Tongue (tissue), 2 donors: ENCODE results near the gene EXOC6B. TPM values are rescaled to one million over a fixed set of nuclear protein-coding genes. Genes with fewer than 3 reads are reported as not detected.

Experiments used
- DNase-seq: peaks from one replicate; pipeline ENCODE4 v3.0.0-alpha.2; 2015
- total RNA-seq: library from RNA; depleted of rRNA; stranded (reverse); fragments of >200 nt; gene quantifications from one replicate; pipeline ENCODE4 v1.2.3, GENCODE V29; 2014

The EXOC6B gene
- total RNA-seq, 1 donor from 2014 or later = 55.2 TPM

GRCh38 chr2:72350852-72351251, 475.0 kb downstream of the EXOC6B start:
- peak; percentile 8 for DNase-seq

- no peak for DNase-seq
Observed at GRCh38 chr2:72349016-72349415, 476.8 kb downstream of the EXOC6B start.

DNA sequence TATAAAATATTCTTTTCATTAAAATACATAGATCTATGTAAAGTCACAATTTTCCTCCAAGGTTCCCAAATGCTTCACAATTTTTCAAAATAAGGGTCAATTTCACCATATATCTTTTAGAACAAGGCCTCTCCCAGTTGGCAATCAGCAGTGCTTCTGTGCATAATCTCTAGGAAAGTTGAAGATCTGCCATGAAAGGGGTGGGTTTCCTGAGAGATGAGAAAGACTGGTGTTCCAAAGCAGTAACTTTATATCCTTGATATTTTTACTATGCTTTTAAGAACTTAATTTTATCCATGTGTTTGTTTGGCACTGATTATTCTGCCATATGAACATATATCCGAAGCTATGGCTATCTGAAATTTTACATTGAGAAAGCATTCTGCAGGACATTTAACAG, 478.8 kb downstream of the EXOC6B start:
- DNase-seq = peak; percentile 21

GRCh38 chr2:72341639-72342038, 484.2 kb downstream of the EXOC6B start:
- no peak for DNase-seq

DNA sequence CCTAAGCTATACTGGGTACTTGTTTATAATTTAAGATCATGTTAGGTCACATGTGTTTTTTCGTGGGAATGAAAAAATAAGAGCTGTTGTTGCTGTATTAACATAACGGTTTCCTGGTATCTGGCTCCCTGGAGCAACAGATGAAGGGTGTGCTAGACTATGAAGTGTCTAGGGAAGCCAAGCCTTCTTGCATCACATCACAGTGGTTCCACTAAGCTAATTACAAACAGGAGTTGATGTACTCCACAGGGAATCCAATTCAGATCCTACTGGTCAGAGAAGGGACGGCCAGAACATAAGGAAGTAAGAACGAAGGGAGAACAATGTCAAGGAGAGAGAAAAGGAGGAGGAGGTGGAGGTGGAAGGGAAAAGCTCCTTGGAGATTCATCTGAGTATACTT, 485.2 kb downstream of the EXOC6B start:
- DNase-seq = no peak

- no peak for DNase-seq
Observed at GRCh38 chr2:72338076-72338475, 487.8 kb downstream of the EXOC6B start.

DNA sequence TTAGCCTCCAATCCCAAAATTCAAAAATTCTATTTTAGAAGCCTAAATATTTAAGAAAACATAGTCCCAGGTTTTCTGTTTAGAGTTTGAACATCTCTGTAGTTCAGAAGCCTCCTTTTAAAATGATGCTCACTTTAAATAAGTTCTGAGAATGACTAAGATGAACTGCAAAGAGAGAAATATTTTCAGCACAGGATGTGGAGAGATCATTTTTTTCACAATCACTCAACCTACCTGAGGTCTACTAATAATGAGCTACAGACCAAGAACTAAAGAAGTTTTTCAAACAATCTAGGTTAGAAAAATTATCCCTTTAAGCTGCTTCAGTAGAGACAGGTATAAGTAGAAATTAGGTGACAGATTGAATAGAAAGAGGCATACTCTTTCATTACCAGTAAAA, 493.1 kb downstream of the EXOC6B start:
- DNase-seq = no peak

- no peak for DNase-seq
Observed at GRCh38 chr2:72330652-72331051, 495.2 kb downstream of the EXOC6B start.

GRCh38 chr2:72326759-72327158, 499.1 kb downstream of the EXOC6B start:
- DNase-seq = no peak

GRCh38 chr2:72325592-72326422, 500.0 kb downstream of the EXOC6B start:
- no peak for DNase-seq

DNA sequence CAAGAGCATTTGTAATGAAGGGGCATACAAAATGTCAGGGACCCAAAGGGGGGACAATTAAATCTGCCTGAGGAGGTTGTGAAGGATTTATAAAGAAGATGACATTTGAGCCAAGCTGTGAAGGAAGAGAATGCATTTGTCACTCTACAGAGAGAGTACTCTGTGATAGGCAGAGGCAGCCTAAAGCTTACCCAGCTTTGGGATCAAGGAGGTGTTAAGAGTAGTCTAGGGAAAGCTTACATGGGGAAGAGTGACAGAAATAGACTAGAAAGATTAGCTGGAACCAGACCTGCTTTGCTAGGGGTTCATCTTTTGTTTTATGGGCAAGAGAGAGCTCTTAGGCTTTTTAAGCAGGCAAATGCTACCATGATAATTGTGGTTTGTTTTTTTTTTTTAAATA, 509.1 kb downstream of the EXOC6B start:
- DNase-seq = no peak

DNA sequence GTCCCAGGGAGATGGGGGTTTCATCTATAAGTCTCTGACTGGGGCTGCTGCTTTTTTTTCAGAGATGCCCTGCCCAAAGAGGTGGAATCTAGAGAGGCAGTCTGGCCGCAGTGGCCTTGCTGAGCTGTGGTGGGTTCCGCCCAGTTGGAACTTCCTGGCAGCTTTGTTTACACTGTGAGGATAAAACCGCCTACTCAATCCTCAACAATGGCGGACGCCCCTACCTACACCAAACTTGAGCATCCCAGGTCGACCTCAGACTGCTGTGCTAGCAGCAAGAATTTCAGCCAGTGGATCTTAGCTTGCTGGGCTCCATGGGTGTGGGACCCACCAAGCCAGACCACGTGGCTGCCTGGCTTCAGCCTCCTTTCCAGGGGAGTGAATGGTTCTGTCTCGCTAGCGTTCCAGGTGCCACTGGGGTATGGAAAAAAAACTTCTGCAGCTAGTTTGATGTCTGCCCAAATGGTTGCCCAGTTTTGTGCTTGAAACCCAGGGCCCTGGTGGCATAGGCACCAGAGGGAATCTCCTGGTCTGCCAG, 525.6 kb downstream of the EXOC6B start:
- no peak for DNase-seq

GRCh38 chr2:72293620-72294019, 532.2 kb downstream of the EXOC6B start:
- DNase-seq = no peak

DNA sequence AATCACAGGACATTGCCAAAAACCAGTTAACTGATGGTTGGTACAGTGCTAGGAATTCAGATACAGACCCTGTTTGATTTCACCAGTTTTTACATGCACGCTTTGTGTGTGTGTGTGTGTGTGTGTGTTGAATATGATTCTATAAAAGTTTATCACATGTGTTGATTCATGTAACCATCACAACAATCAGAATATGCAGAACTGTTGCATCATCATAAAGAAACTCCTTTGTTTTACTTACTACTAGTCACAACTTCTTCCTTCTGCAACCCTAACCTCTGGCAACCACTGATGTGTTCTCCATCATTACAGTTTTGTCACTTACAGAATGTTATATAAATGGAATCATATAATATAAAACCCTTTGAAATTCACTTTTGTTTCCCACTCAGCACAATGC, 533.4 kb downstream of the EXOC6B start:
- DNase-seq = no peak

DNA sequence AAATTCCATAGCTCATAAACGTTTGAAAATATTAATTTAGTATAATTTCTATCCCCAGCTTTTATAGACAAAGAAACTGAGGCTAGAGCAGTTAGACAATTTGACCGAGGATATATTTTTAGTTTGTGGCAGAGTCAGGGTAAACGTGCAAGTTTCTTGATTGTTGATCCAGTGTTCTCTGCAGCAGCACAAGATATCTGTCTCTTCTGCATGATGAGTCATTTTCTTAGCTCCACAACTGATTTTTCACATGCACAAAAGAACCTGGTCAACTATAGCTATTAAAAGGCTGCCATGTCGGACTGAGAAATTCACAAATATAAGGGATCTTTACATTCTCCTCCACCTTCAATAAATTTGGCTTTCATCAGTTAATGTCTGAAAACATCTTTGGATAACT, 534.8 kb downstream of the EXOC6B start:
- no peak for DNase-seq

DNA sequence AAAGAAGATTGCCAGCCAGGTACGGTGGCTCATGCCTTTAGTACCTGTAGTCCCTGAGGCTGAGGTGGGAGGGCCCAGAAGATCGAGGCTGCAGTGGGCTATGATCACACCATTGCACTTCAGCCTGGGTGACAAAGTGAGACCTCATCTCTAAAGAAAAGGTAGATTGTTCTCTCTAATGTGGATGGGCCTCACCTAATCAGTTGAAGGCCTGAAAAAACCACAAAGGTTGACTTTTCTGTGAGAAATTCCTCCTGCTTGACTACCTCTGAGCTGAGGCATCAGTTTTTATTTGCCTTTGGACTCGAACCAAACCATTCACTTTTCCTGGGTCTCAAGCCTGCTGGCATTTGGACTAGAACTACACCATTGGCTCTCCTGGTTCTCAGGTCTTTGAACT, 536.1 kb downstream of the EXOC6B start:
- DNase-seq = no peak

DNA sequence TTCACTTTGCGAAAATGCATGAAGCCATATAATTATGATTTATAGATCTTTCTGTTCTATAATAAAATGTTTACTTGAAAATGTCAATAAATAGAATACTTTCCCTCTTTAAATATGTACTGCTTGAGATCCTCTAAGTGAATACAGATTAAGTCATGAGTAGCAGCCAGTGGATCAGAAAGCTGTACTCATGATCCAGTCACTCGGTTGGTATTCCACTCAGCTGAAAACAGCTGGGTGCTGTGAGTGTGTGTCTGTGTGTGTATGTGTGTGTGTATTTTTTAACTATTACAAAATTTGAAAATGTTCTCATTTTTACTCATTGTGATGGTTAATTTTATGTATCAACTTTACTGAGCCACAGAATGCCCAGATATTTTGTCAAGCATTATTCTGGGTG, 536.5 kb downstream of the EXOC6B start:
- no peak for DNase-seq

- DNase-seq = no peak
Observed at GRCh38 chr2:72278046-72278445, 547.8 kb downstream of the EXOC6B start.

DNA sequence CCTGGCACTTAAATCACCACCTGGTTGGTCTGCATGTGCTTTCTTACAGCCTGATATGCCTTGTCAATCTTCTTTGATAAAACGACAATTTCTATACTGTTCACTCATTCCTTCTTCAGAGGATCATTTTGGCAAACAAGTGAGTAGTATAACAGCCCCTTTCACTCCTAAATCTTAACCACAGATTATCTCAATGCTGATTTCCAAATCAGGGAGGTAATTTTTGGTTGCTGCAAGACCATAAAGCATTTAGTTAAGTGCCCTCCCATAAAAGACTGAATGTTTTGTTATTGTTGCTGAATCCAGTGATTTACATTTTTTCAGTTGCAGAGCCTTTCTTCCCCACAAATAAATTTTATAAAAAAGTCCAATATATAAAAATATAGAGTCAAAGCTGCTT, 549.0 kb downstream of the EXOC6B start:
- DNase-seq = no peak

- no peak for DNase-seq
Observed at GRCh38 chr2:72276356-72276755, 549.5 kb downstream of the EXOC6B start.

DNA sequence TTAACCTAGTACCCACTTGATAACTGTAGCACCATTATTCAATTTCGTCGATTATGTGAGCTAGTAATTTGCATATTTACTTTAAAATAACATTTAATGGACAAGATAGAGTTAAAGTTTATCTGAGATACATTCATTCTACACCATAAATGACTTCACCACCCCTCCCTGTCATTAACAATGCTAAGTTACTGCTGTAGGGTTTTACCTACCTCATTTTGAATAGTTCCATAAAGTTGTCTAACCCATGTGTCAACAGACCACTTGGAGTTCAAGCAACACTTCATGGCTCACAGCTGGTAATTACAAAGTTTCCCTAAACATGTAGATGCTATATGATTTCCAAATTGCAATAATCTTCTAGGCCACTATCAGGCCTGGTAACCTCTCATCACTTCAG, 550.7 kb downstream of the EXOC6B start:
- no peak for DNase-seq

GRCh38 chr2:72274380-72274797, 551.4 kb downstream of the EXOC6B start:
- peak; percentile 12 for DNase-seq

- DNase-seq = no peak
Observed at GRCh38 chr2:72273384-72273783, 552.4 kb downstream of the EXOC6B start.
